H1 (cell line): ENCODE measurements around the gene ACTR8. TPM values are rescaled to one million over a fixed set of nuclear protein-coding genes. Genes with fewer than 3 reads are reported as not detected.

Experiments used
- RNF2 ChIP-seq: fragments of 200-900, 300-1000 bp; sonication (generic); IDR thresholded peaks from 2 replicates; pipeline ENCODE4 v1.7.1; 2016; ENCODE audit warnings: borderline replicate concordance, low read depth, mild to moderate bottlenecking, antibody characterized with exemption, low read length; ENCODE audit not compliant: poor library complexity, severe bottlenecking; ENCODE audit errors: missing control alignments
- polyA plus RNA-seq, 7 experiments: library from polyadenylated mRNA; depleted of rRNA in 3 of 7; stranded (reverse) in 5 of 7; unstranded in 2 of 7; fragments of >200 nt in 5 of 7; fragments of 200-250 nt in 2 of 7; gene quantifications; 1 replicate in 5 of 7; 2 replicates in 1 of 7; 4 replicates in 1 of 7; pipeline versions ENCODE4 v1.2.1 to v1.2.3, GENCODE V29; 2011 to 2013; ENCODE audit warnings: missing spikeins in 2 of 7, mixed read lengths in 2 of 7
- total RNA-seq: library from RNA; stranded (reverse); fragmentation: NEBNext Ultra II Directional; extraction: Animal tissue kit (Norgen Biotek cat#: 25700); gene quantifications from 2 replicates; pipeline ENCODE4 v1.2.1, GENCODE V29; 2021

Gene ACTR8
- total and polyA plus RNA-seq, 2 of the 8 experiments (the other 6 are each of a cell fraction or from before 2014, with no cell fraction given): 8.3 to 26.9 TPM

- TF ChIP-seq RNF2: no peak
- TF ChIP-seq, all 59 proteins: peak for 0
Measured at GRCh38 chr3:53821631-53822121, 60.3 kb downstream of the ACTR8 start (continued).
